HCEC 1CT (cell line): ENCODE data around the gene CNTF.

Source experiments
- DNase-seq: peaks from one replicate; pipeline ENCODE4 v3.0.0-alpha.2; 2017

The CNTF gene

DNA sequence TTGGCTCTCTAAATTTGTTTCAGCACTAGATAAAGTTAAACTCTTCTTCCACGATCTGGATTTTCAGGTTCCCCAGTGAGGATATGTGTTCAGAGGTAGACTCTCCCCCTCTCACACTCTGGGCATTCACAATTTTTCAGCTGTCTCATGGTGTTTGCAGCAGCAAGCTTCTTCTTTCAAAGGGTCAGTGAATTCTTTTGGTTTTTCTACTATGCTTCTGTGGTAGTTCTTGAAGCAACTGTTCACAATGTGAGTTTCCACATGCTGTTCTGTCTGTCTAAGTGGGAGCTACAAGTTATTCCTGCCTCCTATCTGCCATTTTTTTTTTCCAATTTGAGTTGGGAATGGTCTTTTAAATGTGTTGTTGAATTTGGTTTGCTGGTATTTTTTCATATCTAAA lies 25.4 kb downstream of the CNTF start:
- no peak for DNase-seq

DNA sequence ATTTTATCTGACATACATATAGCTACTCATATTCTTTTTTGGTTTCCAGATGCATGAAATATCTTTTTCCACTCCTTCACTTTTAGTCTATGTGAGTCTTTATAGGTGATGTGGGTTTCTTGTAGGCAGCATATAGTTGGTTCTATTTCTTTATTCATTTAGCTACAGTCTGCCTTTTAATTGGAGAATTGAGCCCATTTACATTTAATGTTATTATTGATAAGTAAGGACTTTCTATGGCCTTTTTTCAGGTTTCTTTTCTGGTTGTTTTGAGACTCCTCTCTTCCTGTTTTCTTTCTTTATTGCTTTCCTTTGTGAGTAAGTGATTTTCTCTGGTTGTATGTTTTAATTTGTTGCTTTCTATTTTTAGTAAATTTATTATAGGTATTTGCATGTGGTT lies 27.2 kb downstream of the CNTF start:
- no peak for DNase-seq

- DNase-seq: no peak
Measured at GRCh38 chr11:58650496-58650895, 28.0 kb downstream of the CNTF start.

- no peak for DNase-seq
Measured at GRCh38 chr11:58652726-58653280, 30.3 kb downstream of the CNTF start.

GRCh38 chr11:58654079-58654907 lies 31.8 kb downstream of the CNTF start:
- peak; percentile 71 for DNase-seq

GRCh38 chr11:58654908-58655296 lies 32.4 kb downstream of the CNTF start:
- no peak for DNase-seq

DNA sequence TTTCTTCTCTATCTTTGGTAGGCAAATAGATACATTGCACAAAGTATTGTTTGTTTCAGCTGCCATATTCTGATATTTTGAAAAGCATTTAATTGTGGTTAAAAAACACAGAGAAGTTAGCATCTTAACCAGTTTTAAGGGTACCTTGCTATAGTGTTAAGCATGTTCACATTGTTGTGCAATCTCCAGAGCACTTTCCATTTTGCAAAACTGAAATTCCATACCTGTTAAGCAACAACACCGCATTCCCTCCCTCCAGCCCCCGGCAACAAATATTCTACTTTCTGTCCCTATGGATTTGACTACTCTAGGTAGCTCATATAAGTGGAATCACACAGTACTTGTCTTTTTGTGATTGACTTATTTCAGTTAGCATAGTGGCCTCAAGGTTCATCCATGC lies 33.9 kb downstream of the CNTF start:
- no peak for DNase-seq

DNA sequence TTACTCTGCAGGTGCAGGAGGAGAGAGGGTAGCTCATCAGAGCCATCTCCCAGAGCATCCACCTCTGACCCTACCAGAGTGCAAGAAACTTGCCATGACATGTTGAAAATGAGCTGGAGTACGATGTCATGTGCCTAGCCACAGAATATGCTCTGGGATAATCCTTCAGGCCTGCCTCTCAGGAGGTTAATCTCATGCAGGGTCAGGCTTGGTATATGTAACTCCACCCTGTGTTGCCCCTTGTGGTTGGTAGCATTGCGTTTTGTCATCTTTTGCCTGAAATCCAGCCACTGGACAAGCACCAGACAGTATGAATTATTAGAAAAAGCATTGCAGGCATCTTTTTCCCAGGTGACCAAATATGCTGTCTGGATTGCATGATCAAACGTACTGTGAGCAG lies 36.2 kb downstream of the CNTF start:
- no peak for DNase-seq

DNA sequence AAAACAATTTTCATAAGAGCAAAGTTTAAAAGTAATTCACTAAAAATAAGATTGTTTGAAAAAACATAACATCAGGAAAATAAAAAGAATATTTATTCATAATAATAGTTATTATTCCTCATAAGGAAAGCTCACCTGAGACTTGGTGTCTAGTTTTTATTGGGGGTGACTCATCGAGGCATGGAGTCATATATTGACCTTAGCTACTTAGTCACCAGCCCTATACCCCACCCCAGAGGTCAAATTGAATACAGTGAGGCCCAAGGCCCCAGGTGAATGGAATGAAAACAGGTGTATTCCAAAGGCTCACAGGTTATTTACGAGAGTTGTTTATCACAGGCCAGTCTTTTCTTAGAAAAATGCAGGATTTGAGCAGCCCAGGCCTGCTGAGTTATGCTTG lies 36.9 kb downstream of the CNTF start:
- no peak for DNase-seq

DNA sequence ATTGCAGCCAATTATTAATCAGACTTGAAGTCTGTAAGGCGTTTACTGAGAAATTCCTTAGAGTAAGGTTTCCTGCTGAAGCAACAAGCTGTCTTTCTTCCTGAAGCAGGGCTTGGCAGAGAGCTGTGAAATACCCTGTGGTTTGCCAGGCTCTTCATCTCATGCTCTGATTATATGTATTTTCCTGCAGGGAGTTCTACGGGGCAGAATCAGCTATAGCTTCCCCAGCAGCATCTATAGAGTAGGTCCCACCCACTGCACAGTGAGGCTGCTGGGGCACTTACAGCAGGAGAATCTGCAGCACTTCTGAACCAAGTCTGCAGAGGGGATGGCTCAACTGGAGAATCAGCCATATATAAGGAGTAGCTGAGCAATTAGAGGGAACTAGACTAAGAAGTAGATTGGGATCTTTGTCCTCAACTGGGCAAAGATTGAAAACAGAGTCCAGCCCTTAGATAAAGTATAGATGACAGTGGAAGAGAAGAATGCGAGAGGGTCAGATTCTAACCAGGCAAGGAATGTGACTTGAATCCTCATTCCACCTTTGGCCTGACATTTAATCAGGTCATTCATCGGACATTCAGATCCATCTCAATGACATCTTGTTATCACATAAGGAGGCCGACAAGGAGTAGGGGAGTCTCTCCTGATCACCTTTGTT lies 37.6 kb downstream of the CNTF start:
- no peak for DNase-seq

GRCh38 chr11:58671983-58672633 lies 49.6 kb downstream of the CNTF start:
- no peak for DNase-seq

GRCh38 chr11:58674609-58675008 lies 52.1 kb downstream of the CNTF start:
- DNase-seq: no peak
